Testis (tissue), 3 donors: ENCODE results near the gene TOM1L2. TPM values are rescaled to one million over a fixed set of nuclear protein-coding genes. Genes with fewer than 3 reads are reported as not detected.

ENCODE experiments used
- DNase-seq: peaks from one replicate; pipeline ENCODE4 v3.0.0-alpha.2; 2019
- H3K27ac ChIP-seq, 2 donors: fragments of 200-600 bp; sonication (generic); one replicate each; pipeline ENCODE4 v1.5.1; 2019
- H3K27me3 ChIP-seq: fragments of 200-600 bp; sonication (generic); one replicate; pipeline ENCODE4 v1.5.1; 2019
- H3K36me3 ChIP-seq: fragments of 200-600 bp; sonication (generic); one replicate; pipeline ENCODE4 v1.5.1; 2017; ENCODE audit warnings: low read depth; ENCODE audit errors: missing control alignments
- H3K4me1 ChIP-seq: fragments of 200-600 bp; sonication (generic); one replicate; pipeline ENCODE4 v1.5.1; 2019
- H3K4me3 ChIP-seq, 2 donors: fragments of 200-600 bp; sonication (generic); one replicate each; pipeline ENCODE4 v1.5.1; 2017 to 2019
- H3K9me3 ChIP-seq: fragments of 200-600 bp; sonication (generic); one replicate; pipeline ENCODE4 v1.5.1; 2017
- POLR2A ChIP-seq: fragments of 450-650 bp; IDR thresholded peaks from one replicate; pipeline ENCODE4 v1.6.1; 2017; ENCODE audit warnings: antibody characterized with exemption, mild to moderate bottlenecking, moderate library complexity
- WGBS, 2 donors: methylation state at CpG; one replicate each; pipeline ENCODE4 v1.1.5; 2018; 5-methylcytosine and 5-hydroxymethylcytosine counted together
- intact Hi-C: fragments of 100-400 bp; cut with DNase I; formaldehyde crosslinking; loops from one replicate; pipeline ENCODE4 v1.15.1; 2023; ENCODE audit warnings: low total_unique reads
- polyA plus RNA-seq: library from polyadenylated mRNA; stranded (reverse); fragments of 350-450 nt; fragmentation: Illumina TruSeq; extraction: RNeasy Lipid Tissue Mini Kit (QIAGEN cat#74804); gene quantifications from one replicate; pipeline ENCODE4 v1.2.3, GENCODE V29; 2014; ENCODE audit warnings: low read depth, low replicate concordance; ENCODE audit not compliant: insufficient read depth
- total RNA-seq, 2 donors: library from RNA; depleted of rRNA; stranded (reverse); fragments of >200 nt; gene quantifications; one replicate each; pipeline ENCODE4 v1.2.3, GENCODE V29; 2016
- TF ChIP-seq, protein P1 (sequence below), 3 experiments: fragments of 450-650 bp in 2 of 3; fragments of 200-600 bp in 1 of 3; sonication (generic) in 1 of 3; IDR thresholded peaks; one replicate each; pipeline ENCODE4 v1.5.1; 2016 to 2019; ENCODE audit warnings: antibody characterized with exemption in 3 of 3, mild to moderate bottlenecking in 2 of 3, moderate library complexity in 1 of 3

TOM1L2 gene
- total and polyA plus RNA-seq, 3 donors from 2014 or later, result 92.4 to 221 (median 218) TPM

- WGBS, 2 donors, result 81 to 89% methylated on average over 8 to 13 of the region's 13 CpGs
- Histone ChIP-seq H3K9me3 (no peaks in the 10 kb centered on the region), H3K27ac (no peak overlapping the region), H3K4me3 (no peak overlapping the region), H3K4me1 (no peaks in the 10 kb centered on the region), H3K36me3 (no peaks in the 10 kb centered on the region), H3K27me3 (no peaks in the 10 kb centered on the region)
- no peak for DNase-seq
- intact Hi-C loops, result no loop called here
- no peak for TF ChIP-seq POLR2A
- TF ChIP-seq, protein P1, sequence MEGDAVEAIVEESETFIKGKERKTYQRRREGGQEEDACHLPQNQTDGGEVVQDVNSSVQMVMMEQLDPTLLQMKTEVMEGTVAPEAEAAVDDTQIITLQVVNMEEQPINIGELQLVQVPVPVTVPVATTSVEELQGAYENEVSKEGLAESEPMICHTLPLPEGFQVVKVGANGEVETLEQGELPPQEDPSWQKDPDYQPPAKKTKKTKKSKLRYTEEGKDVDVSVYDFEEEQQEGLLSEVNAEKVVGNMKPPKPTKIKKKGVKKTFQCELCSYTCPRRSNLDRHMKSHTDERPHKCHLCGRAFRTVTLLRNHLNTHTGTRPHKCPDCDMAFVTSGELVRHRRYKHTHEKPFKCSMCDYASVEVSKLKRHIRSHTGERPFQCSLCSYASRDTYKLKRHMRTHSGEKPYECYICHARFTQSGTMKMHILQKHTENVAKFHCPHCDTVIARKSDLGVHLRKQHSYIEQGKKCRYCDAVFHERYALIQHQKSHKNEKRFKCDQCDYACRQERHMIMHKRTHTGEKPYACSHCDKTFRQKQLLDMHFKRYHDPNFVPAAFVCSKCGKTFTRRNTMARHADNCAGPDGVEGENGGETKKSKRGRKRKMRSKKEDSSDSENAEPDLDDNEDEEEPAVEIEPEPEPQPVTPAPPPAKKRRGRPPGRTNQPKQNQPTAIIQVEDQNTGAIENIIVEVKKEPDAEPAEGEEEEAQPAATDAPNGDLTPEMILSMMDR (IDR thresholded peaks at IDR 0.05), result no peak
Observed at GRCh38 chr17:17801800-17802481, 170.3 kb downstream of the TOM1L2 start.

- Histone ChIP-seq H3K36me3 (no peaks in the 10 kb centered on the region), H3K27ac (no peak overlapping the region), H3K4me1 (no peaks in the 10 kb centered on the region), H3K27me3 (no peaks in the 10 kb centered on the region), H3K4me3 (no peak overlapping the region), H3K9me3 (no peaks in the 10 kb centered on the region)
- TF ChIP-seq, protein P1 (IDR thresholded peaks at IDR 0.05), result no peak
- TF ChIP-seq POLR2A, result no peak
- DNase-seq, result no peak
- intact Hi-C loops, result no loop called here
- WGBS, 2 donors, result 79 to 89% methylated on average over 5 to 11 of the region's 12 CpGs
Observed at GRCh38 chr17:17800504-17801021, 171.6 kb downstream of the TOM1L2 start.

- no peaks in the 10 kb centered on the region for H3K27me3 ChIP-seq
- no peak for DNase-seq
- 88 to 92% methylated on average over 14 to 16 of the region's 16 CpGs for WGBS, 2 donors
- H3K36me3 ChIP-seq, result no peaks in the 10 kb centered on the region
- no peak overlapping the region for H3K4me3 ChIP-seq
- H3K4me1 ChIP-seq, result no peaks in the 10 kb centered on the region
- TF ChIP-seq POLR2A, result no peak
- TF ChIP-seq, protein P1 (IDR thresholded peaks at IDR 0.05), result no peak
- H3K27ac ChIP-seq, result no peak overlapping the region
- intact Hi-C loops, result no loop called here
- H3K9me3 ChIP-seq, result no peaks in the 10 kb centered on the region
Observed at GRCh38 chr17:17798573-17799255, 173.5 kb downstream of the TOM1L2 start.

DNA sequence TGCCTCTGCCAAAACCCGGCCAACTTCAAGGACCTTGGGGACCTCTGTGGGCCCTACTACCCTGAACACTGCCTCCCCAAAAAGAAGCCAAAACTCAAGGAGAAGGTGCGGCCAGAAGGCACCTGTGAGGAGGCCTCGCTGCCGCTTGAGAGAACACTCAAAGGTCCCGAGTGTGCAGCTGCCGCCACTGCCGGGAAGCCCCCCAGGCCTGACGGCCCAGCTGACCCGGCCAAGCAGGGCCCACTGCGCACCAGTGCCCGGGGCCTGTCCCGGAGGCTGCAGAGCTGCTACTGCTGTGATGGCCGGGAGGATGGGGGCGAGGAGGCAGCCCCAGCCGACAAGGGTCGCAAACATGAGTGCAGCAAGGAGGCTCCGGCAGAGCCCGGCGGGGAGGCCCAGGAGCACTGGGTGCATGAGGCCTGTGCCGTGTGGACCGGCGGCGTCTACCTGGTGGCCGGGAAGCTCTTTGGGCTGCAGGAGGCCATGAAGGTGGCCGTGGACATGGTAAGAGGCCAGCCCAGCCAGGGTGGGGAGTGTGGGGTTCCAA, 174.1 kb downstream of the TOM1L2 start:
- H3K27ac ChIP-seq, result no peak overlapping the region
- H3K27me3 ChIP-seq, result no peaks in the 10 kb centered on the region
- peaks cover under 1% of the 10 kb centered on the region for H3K4me1 ChIP-seq
- H3K4me3 ChIP-seq, result no peak overlapping the region
- 94 to 95% methylated on average over 6 to 25 of the region's 25 CpGs for WGBS, 2 donors
- DNase-seq, result no peak
- H3K36me3 ChIP-seq, result no peaks in the 10 kb centered on the region
- no peaks in the 10 kb centered on the region for H3K9me3 ChIP-seq
- no peak for TF ChIP-seq POLR2A
- TF ChIP-seq, protein P1 (IDR thresholded peaks at IDR 0.05), result no peak
- intact Hi-C loops, result no loop called here
